Endothelial cell of umbilical vein (primary cell): Measurements from ENCODE around the gene TUB. TPM values are rescaled to one million over a fixed set of nuclear protein-coding genes. Genes with fewer than 3 reads are reported as not detected.

Experiments used
- BruUV-seq: library from RNA; stranded (reverse); fragments of 400-500 nt; replicated peaks from 2 replicates; lab custom pipeline; 2021; lab: Mats Ljungman, UMichigan
- CTCF ChIA-PET: fragments of 300-600, 350-600 bp; sonication (Branson Sonifier 250); formaldehyde crosslinking; loops from one replicate; lab custom pipeline; 2021; ENCODE audit warnings: antibody characterized with exemption, inconsistent platforms; lab: Charles Lee
- POLR2A ChIA-PET: fragments of 300-600, 350-600 bp; sonication (Branson Sonifier 250); formaldehyde crosslinking; loops from one replicate; lab custom pipeline; 2021; ENCODE audit warnings: antibody characterized with exemption, inconsistent platforms; lab: Charles Lee
- DNase-seq: peaks from one replicate; pipeline ENCODE4 v3.0.0-alpha.2; 2011; ENCODE audit warnings: low read depth, low spot score
- FAIRE-seq: peaks from 2 replicates; lab custom pipeline; 2011; peaks lifted over from hg19 to GRCh38; lab: Jason Lieb, UNC
- H2AFZ ChIP-seq: 2 replicates; pipeline ENCODE4 v1.6.0; 2012; ENCODE audit warnings: low read depth, low read length, control low read depth, inconsistent platforms
- H3K27ac ChIP-seq: 2 replicates; pipeline ENCODE4 v1.5.1; 2011; ENCODE audit warnings: low read depth, mild to moderate bottlenecking, control low read depth, low read length, moderate library complexity; ENCODE audit not compliant: insufficient read depth
- H3K27me3 ChIP-seq, 2 experiments: 2 replicates each; pipeline versions ENCODE4 v1.6.0 to v1.6.1; 2011; ENCODE audit warnings: low read length in 2 of 2, mixed read lengths in 1 of 2; ENCODE audit not compliant: control insufficient read depth in 2 of 2, insufficient read depth in 2 of 2
- H3K36me3 ChIP-seq, 2 experiments: 2 replicates in 1 of 2; 3 replicates in 1 of 2; pipeline ENCODE4 v1.5.1; 2011; ENCODE audit warnings: low read length in 2 of 2, mild to moderate bottlenecking in 1 of 2, moderate library complexity in 1 of 2; ENCODE audit not compliant: control insufficient read depth in 2 of 2, insufficient read depth in 2 of 2; ENCODE audit errors: extremely low read depth in 1 of 2
- H3K4me1 ChIP-seq: 3 replicates; pipeline ENCODE4 v1.5.1; 2011; ENCODE audit warnings: mild to moderate bottlenecking, low read length; ENCODE audit not compliant: control insufficient read depth, insufficient read depth; ENCODE audit errors: extremely low read depth
- H3K4me2 ChIP-seq: 2 replicates; pipeline ENCODE4 v1.6.1; 2011; ENCODE audit warnings: low read length, control low read depth, mixed read lengths; ENCODE audit not compliant: insufficient read depth
- H3K4me3 ChIP-seq, 3 experiments: fragments of 200-600 bp in 1 of 3; sonication (generic), shearing (Covaris generic) in 1 of 3; replicated peaks in 1 of 3; 2 replicates each; pipeline ENCODE4 v1.5.1; 2011 to 2016; ENCODE audit warnings: control low read depth in 3 of 3, low read length in 3 of 3, mild to moderate bottlenecking in 2 of 3, inconsistent platforms in 1 of 3, low read depth in 1 of 3, moderate library complexity in 1 of 3; ENCODE audit not compliant: insufficient read depth in 1 of 3
- H3K79me2 ChIP-seq: 2 replicates; pipeline ENCODE4 v1.6.0; 2012; ENCODE audit warnings: low read length, inconsistent platforms; ENCODE audit not compliant: control insufficient read depth, insufficient read depth
- H3K9ac ChIP-seq: replicated peaks from 2 replicates; pipeline ENCODE3; 2011; ENCODE audit warnings: low read length, control low read depth; ENCODE audit not compliant: insufficient read depth; ENCODE audit errors: extremely low read depth
- H3K9me1 ChIP-seq: replicated peaks from 3 replicates; pipeline ENCODE4 v1.6.0; 2011; ENCODE audit warnings: mild to moderate bottlenecking, low read length; ENCODE audit not compliant: control insufficient read depth, insufficient read depth; ENCODE audit errors: extremely low read depth
- H3K9me3 ChIP-seq: replicated peaks from 2 replicates; pipeline ENCODE4 v1.5.1; 2012; ENCODE audit warnings: low read length, inconsistent platforms; ENCODE audit not compliant: control insufficient read depth, insufficient read depth
- H4K20me1 ChIP-seq: replicated peaks from 2 replicates; pipeline ENCODE3; 2011; ENCODE audit warnings: mild to moderate bottlenecking, low read length; ENCODE audit not compliant: control insufficient read depth, insufficient read depth; ENCODE audit errors: extremely low read depth
- EZH2 ChIP-seq: IDR thresholded peaks from 2 replicates; pipeline ENCODE4 v1.6.1; 2012; ENCODE audit warnings: borderline replicate concordance, low read depth, mild to moderate bottlenecking, moderate library complexity, low read length, inconsistent platforms; ENCODE audit not compliant: severe bottlenecking
- FOS ChIP-seq: IDR thresholded peaks from 2 replicates; pipeline ENCODE4 v1.6.1; 2011; ENCODE audit warnings: mild to moderate bottlenecking, low read length, moderate library complexity, borderline replicate concordance; ENCODE audit not compliant: insufficient read depth
- GATA2 ChIP-seq: IDR thresholded peaks from 2 replicates; pipeline ENCODE4 v1.7.0; 2011; ENCODE audit warnings: low read depth, mild to moderate bottlenecking, moderate library complexity, mixed read lengths, low read length; ENCODE audit not compliant: insufficient read length, insufficient read depth
- JUN ChIP-seq: IDR thresholded peaks from 2 replicates; pipeline ENCODE4 v1.6.1; 2011; ENCODE audit warnings: borderline replicate concordance, low read depth; ENCODE audit not compliant: insufficient read length, insufficient read depth
- MAX ChIP-seq: IDR thresholded peaks from 2 replicates; pipeline ENCODE4 v1.6.1; 2011; ENCODE audit not compliant: insufficient read depth, insufficient read length
- MYC ChIP-seq: IDR thresholded peaks from one replicate; pipeline ENCODE4 v1.6.1; 2011; ENCODE audit warnings: mild to moderate bottlenecking, low read depth, low read length
- POLR2A ChIP-seq: IDR thresholded peaks from 2 replicates; pipeline ENCODE4 v1.6.1; 2012; ENCODE audit warnings: low read depth, mild to moderate bottlenecking, control low read depth, low read length
- POLR2AphosphoS5 ChIP-seq: IDR thresholded peaks from 2 replicates; pipeline ENCODE4 v1.6.1; 2012; ENCODE audit warnings: low read depth, mild to moderate bottlenecking, control low read depth, low read length, moderate library complexity; ENCODE audit not compliant: insufficient read depth
- dilution Hi-C: fragments of 300-500 bp; cut with MboI; formaldehyde crosslinking; loops from one replicate; pipeline ENCODE4 v1.15.0; 2019; ENCODE audit warnings: low sequenced_read_pairs; ENCODE audit not compliant: extremely low pct_ligation_motif_present
- intact Hi-C: fragments of 100-400 bp; cut with micrococcal nuclease; formaldehyde crosslinking; loops from one replicate; pipeline ENCODE4 v1.10.0; 2022
- polyA plus RNA-seq, 4 experiments: library from polyadenylated mRNA; depleted of rRNA in 3 of 4; stranded (reverse) in 3 of 4; unstranded in 1 of 4; fragments of >200 nt; gene quantifications; 2 replicates each; pipeline versions ENCODE4 v1.2.1 to v1.2.3, GENCODE V29; 2011 to 2012; ENCODE audit warnings: missing spikeins in 1 of 4
- total RNA-seq: library from RNA; stranded (reverse); gene quantifications from 2 replicates; pipeline ENCODE4 v1.2.3, GENCODE V29; 2021
- TF ChIP-seq, protein P1 (sequence below), 2 donors: IDR thresholded peaks; 1 replicate in 1 of 2; 2 replicates in 1 of 2; pipeline ENCODE4 v1.5.1; 2011; ENCODE audit warnings: low read length in 2 of 2, mild to moderate bottlenecking in 2 of 2, moderate library complexity in 2 of 2, control low read depth in 1 of 2, inconsistent platforms in 1 of 2, low read depth in 1 of 2; ENCODE audit not compliant: insufficient read depth in 1 of 2; ENCODE audit errors: extremely low read depth in 1 of 2

Gene TUB
- total and polyA plus RNA-seq, 2 donors (not counting 3 experiments of a cell fraction or from before 2014, with no cell fraction given) = 2.3 to 3.9 TPM

DNA sequence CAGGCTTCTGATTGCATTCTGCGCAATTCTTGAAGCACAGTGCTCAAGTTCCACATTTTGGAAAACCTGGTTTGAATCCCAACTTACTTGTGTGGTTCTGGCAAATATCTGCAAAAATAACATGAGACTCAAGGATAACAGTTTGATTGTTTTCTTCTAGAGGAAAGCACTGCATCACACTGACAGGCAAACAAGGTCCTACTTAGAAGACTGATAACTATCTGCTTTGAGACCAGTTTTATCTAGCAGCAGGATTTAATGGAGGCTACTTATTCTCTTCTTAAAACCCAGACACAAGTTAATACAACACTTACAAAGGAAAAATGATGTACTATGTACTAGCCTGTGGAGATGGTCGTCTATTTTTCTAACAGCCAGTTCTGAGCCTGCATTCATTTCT is 46.4 kb downstream of the TUB start:
- H3K27me3 ChIP-seq = no peaks in the 10 kb centered on the region
- H3K79me2 ChIP-seq = no peaks in the 10 kb centered on the region
- POLR2A ChIA-PET = no interaction called here
- no peak overlapping the region for H2AFZ ChIP-seq
- H3K4me2 ChIP-seq = no peak overlapping the region
- DNase-seq (no peak), FAIRE-seq (no peak)
- CTCF ChIA-PET = interaction anchor here (2.8 kb wide), 1 partner anchor 28 kb away, joined by 7 read pairs; no protein-coding TSS in a partner anchor
- H3K9ac ChIP-seq = no peak overlapping the region
- intact Hi-C loops = no loop called here
- TF ChIP-seq FOS (no peak), MYC (no peak), POLR2A (no peak), JUN (no peak), EZH2 (no peak), GATA2 (no peak), MAX (no peak), POLR2AphosphoS5 (no peak)
- TF ChIP-seq, protein P1, sequence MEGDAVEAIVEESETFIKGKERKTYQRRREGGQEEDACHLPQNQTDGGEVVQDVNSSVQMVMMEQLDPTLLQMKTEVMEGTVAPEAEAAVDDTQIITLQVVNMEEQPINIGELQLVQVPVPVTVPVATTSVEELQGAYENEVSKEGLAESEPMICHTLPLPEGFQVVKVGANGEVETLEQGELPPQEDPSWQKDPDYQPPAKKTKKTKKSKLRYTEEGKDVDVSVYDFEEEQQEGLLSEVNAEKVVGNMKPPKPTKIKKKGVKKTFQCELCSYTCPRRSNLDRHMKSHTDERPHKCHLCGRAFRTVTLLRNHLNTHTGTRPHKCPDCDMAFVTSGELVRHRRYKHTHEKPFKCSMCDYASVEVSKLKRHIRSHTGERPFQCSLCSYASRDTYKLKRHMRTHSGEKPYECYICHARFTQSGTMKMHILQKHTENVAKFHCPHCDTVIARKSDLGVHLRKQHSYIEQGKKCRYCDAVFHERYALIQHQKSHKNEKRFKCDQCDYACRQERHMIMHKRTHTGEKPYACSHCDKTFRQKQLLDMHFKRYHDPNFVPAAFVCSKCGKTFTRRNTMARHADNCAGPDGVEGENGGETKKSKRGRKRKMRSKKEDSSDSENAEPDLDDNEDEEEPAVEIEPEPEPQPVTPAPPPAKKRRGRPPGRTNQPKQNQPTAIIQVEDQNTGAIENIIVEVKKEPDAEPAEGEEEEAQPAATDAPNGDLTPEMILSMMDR (IDR thresholded peaks at IDR 0.05; ENCODE audit: extremely low read depth in 1 of 2, insufficient read depth in 1 of 2, low read depth in 1 of 2, low read length in 2 of 2) = no peak
- no peaks in the 10 kb centered on the region for H4K20me1 ChIP-seq
- H3K9me3 ChIP-seq = no peaks in the 10 kb centered on the region
- H3K36me3 ChIP-seq = no peaks in the 10 kb centered on the region
- dilution Hi-C loops = no loop called here
- BruUV-seq = no TSS peak
- no peak overlapping the region for H3K4me3 ChIP-seq
- no peaks in the 10 kb centered on the region for H3K4me1 ChIP-seq
- H3K27ac ChIP-seq = no peak overlapping the region
- H3K9me1 ChIP-seq = no peaks in the 10 kb centered on the region
